ENCODE results near the gene CSNK1G2.
"Not testable (repeated sequence)": the region's sequence is repeated elsewhere in the genome, so short reads cannot be mapped to it uniquely, and the experiment has no call there.

Gene CSNK1G2

GRCh38 chr19:1969176-1970002 lies 28.4 kb downstream of the CSNK1G2 start:
- DNase-seq = no peak

- DNase-seq = no peak
These were observed 29.2 kb downstream of the CSNK1G2 start for GRCh38 chr19:1970003-1970805.

GRCh38 chr19:1970806-1971502 lies 30.0 kb downstream of the CSNK1G2 start:
- DNase-seq = no peak

GRCh38 chr19:1974381-1975161 lies 33.6 kb downstream of the CSNK1G2 start:
- no peak for DNase-seq

- no peak for DNase-seq
These were observed 34.1 kb downstream of the CSNK1G2 start for GRCh38 chr19:1975162-1975480.

- DNase-seq = no peak
These were observed 36.1 kb downstream of the CSNK1G2 start for GRCh38 chr19:1977120-1977519.

- DNase-seq = no peak
These were observed 37.4 kb downstream of the CSNK1G2 start for GRCh38 chr19:1978346-1978894.

- DNase-seq = no peak
These were observed 38.0 kb downstream of the CSNK1G2 start for GRCh38 chr19:1979017-1979416.

- DNase-seq = no peak
These were observed 38.7 kb downstream of the CSNK1G2 start for GRCh38 chr19:1979642-1980041.

- no peak for DNase-seq
These were observed 39.3 kb downstream of the CSNK1G2 start for GRCh38 chr19:1980091-1980808.

- no peak for DNase-seq
These were observed 39.8 kb downstream of the CSNK1G2 start for GRCh38 chr19:1980809-1981181.

GRCh38 chr19:1981253-1981652 lies 40.3 kb downstream of the CSNK1G2 start:
- DNase-seq = no peak

- DNase-seq = no peak
These were observed 43.4 kb downstream of the CSNK1G2 start for GRCh38 chr19:1984357-1984756.

GRCh38 chr19:1985588-1986356 lies 44.8 kb downstream of the CSNK1G2 start:
- no peak for DNase-seq

- DNase-seq = no peak
These were observed 45.6 kb downstream of the CSNK1G2 start for GRCh38 chr19:1986357-1987162.

GRCh38 chr19:1987197-1988187 lies 46.5 kb downstream of the CSNK1G2 start:
- no peak for DNase-seq

GRCh38 chr19:1988464-1988863 lies 47.5 kb downstream of the CSNK1G2 start:
- not testable (repeated sequence) for DNase-seq

- DNase-seq = no peak
These were observed 48.7 kb downstream of the CSNK1G2 start for GRCh38 chr19:1989513-1990229.
